ENCODE results near the gene MBD3. TPM values are rescaled to one million over a fixed set of nuclear protein-coding genes. Genes with fewer than 3 reads are reported as not detected.

Gene MBD3
- total RNA-seq, 1 experiment from 2014 or later, result 128 TPM

GRCh38 chr19:1630811-1631210, 38.1 kb upstream of the MBD3 start:
- Histone ChIP-seq H2BK5ac (ENCODE audit: insufficient read length, low read length) (no peak overlapping the region), H4K91ac (ENCODE audit: insufficient read length, low read depth, low read length) (no peak overlapping the region), H3K27ac (ENCODE audit: insufficient read length, low read depth, low read length) (no peak overlapping the region), H4K8ac (replicated peaks; ENCODE audit: insufficient read length, low read depth, low read length) (no peak overlapping the region), H3K9me3 (ENCODE audit: control insufficient read depth, low read depth, low read length) (no peaks in the 10 kb centered on the region), H2BK20ac (ENCODE audit: low read depth, low read length, poor library complexity, severe bottlenecking) (no peak overlapping the region), H3T11ph (ENCODE audit: low read length) (no peak overlapping the region), H2AK5ac (ENCODE audit: insufficient read length, low read length) (no peak overlapping the region), H3K56ac (ENCODE audit: insufficient read length, low read depth, low read length) (no peak overlapping the region), H3K23ac (ENCODE audit: insufficient read length, low read depth, low read length) (no peak overlapping the region), H4K5ac (ENCODE audit: insufficient read length, low read depth, low read length) (no peak overlapping the region), H2BK15ac (ENCODE audit: low read depth, low read length) (no peak overlapping the region), H2BK12ac (ENCODE audit: insufficient read length, low read depth, low read length) (no peak overlapping the region), H3K18ac (ENCODE audit: insufficient read length, low read depth, low read length) (no peak overlapping the region), H3K4ac (ENCODE audit: low read depth, low read length) (no peak overlapping the region), H3K9ac (ENCODE audit: extremely low read depth, insufficient read length, low read length) (no peak overlapping the region), H3K27me3 (ENCODE audit: insufficient read depth, low read length) (no peaks in the 10 kb centered on the region), H3K23me2 (ENCODE audit: insufficient read length, low read depth, low read length, poor library complexity, severe bottlenecking) (no peaks in the 10 kb centered on the region), H3K79me1 (ENCODE audit: insufficient read depth, low read depth, low read length, poor library complexity, severe bottlenecking) (peaks cover 4% of the 10 kb centered on the region), H3K4me2 (ENCODE audit: insufficient read depth, insufficient read length, low read length) (no peak overlapping the region), H4K20me1 (ENCODE audit: control insufficient read depth, insufficient read depth, insufficient read length) (no peaks in the 10 kb centered on the region), H2AFZ (ENCODE audit: low read length) (no peak overlapping the region), H3K14ac (ENCODE audit: insufficient read depth, low read length) (no peak overlapping the region), H3K79me2 (ENCODE audit: insufficient read depth, low read length) (no peaks in the 10 kb centered on the region), H3K4me1 (ENCODE audit: insufficient read depth, low read length) (no peaks in the 10 kb centered on the region), H2BK120ac (ENCODE audit: low read depth, low read length, poor library complexity, severe bottlenecking) (no peak overlapping the region)
- no peak overlapping the region for H3K4me3 Mint-ChIP-seq
- H3K36me3 Mint-ChIP-seq (ENCODE audit: insufficient read depth in 1 of 3, low read depth in 3 of 3), result peaks cover 13 to 41% (median 38%) of the 10 kb centered on the region in 3 experiments
- no peak for DNase-seq
- no peak overlapping the region for H3K27ac Mint-ChIP-seq
- H3K4me1 Mint-ChIP-seq, result no peaks in the 10 kb centered on the region
- WGBS (ENCODE audit: extremely low coverage, insufficient read length, low lambda C conversion rate), result no CpG with 5 or more reads among the region's 17 CpGs
- peaks cover 0 to 3% of the 10 kb centered on the region in 2 experiments; a peak in 1 of 5 replicates for H3K9me3 Mint-ChIP-seq
- TF ChIP-seq, protein P1, sequence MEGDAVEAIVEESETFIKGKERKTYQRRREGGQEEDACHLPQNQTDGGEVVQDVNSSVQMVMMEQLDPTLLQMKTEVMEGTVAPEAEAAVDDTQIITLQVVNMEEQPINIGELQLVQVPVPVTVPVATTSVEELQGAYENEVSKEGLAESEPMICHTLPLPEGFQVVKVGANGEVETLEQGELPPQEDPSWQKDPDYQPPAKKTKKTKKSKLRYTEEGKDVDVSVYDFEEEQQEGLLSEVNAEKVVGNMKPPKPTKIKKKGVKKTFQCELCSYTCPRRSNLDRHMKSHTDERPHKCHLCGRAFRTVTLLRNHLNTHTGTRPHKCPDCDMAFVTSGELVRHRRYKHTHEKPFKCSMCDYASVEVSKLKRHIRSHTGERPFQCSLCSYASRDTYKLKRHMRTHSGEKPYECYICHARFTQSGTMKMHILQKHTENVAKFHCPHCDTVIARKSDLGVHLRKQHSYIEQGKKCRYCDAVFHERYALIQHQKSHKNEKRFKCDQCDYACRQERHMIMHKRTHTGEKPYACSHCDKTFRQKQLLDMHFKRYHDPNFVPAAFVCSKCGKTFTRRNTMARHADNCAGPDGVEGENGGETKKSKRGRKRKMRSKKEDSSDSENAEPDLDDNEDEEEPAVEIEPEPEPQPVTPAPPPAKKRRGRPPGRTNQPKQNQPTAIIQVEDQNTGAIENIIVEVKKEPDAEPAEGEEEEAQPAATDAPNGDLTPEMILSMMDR (conservative IDR thresholded peaks at IDR 0.05), result no peak
- H3K27me3 Mint-ChIP-seq (ENCODE audit: low read depth), result no peaks in the 10 kb centered on the region

Data from H9 (cell line).